ENCODE results near the gene KRT4. TPM values are rescaled to one million over a fixed set of nuclear protein-coding genes. Genes with fewer than 3 reads are reported as not detected.
A peak's percentile ranks its signal among the peaks of the same experiment; 100 is the strongest.

KRT4 gene
- total RNA-seq, 4 donors from 2014 or later: 0.29 TPM; not detected in 3

- Histone ChIP-seq H3K9me3 (no peaks in the 10 kb centered on the region), H3K27me3 (no peaks in the 10 kb centered on the region), H3K4me1 (peaks cover 6 to 9% of the 10 kb centered on the region in 2 donors), H3K4me3 (replicated peaks in 1 of 3) (no peak overlapping the region), H3K36me3 (no peaks in the 10 kb centered on the region), H3K27ac (no peak overlapping the region)
- WGBS, 2 donors: 92 to 100% methylated on average over 1 to 2 of the region's 2 CpGs
- TF ChIP-seq CTCF (IDR thresholded peaks at IDR 0.05) (no peak), POLR2A (IDR thresholded peaks at IDR 0.05) (no peak)
- intact Hi-C loops (cut with DNase I): loop anchor here (10.0 kb wide), 1 partner anchor 66 kb away; the partner anchor contains the start of gene KRT78
- DNase-seq: no peak
Observed at GRCh38 chr12:52778833-52779232, 35.1 kb downstream of the KRT4 start.

- Histone ChIP-seq H3K27me3 (no peaks in the 10 kb centered on the region), H3K4me3 (replicated peaks in 1 of 3) (no peak overlapping the region), H3K27ac (no peak overlapping the region), H3K9me3 (no peaks in the 10 kb centered on the region), H3K36me3 (no peaks in the 10 kb centered on the region), H3K4me1 (peaks cover 6 to 9% of the 10 kb centered on the region in 2 donors)
- WGBS, 2 donors: 78 to 92% methylated on average over 4 of the region's 4 CpGs
- DNase-seq: no peak
- TF ChIP-seq CTCF (IDR thresholded peaks at IDR 0.05) (no peak), POLR2A (IDR thresholded peaks at IDR 0.05) (no peak)
- intact Hi-C loops (cut with DNase I): loop anchor here (10.0 kb wide), 1 partner anchor 67 kb away; the partner anchor contains the start of gene KRT78
Observed at GRCh38 chr12:52777566-52777965, 36.4 kb downstream of the KRT4 start.

GRCh38 chr12:52776913-52777395, 37.0 kb downstream of the KRT4 start, which contains the start of gene KRT76:
Gene KRT76, minus strand, starts transcription at chr12:52777345. Its CDS starts 54 bp downstream, at chr12:52777291.
- Histone ChIP-seq H3K27ac (no peak within 1 kb of the TSS), H3K27me3 (no peaks in the 10 kb centered on the region), H3K4me1 (peaks cover 6 to 9% of the 10 kb centered on the region in 2 donors), H3K4me3 (replicated peaks in 1 of 3) (no peak within 1 kb of the TSS), H3K9me3 (no peaks in the 10 kb centered on the region), H3K36me3 (no peaks in the 10 kb centered on the region)
- intact Hi-C loops (cut with DNase I): loop anchor here (10.0 kb wide), 1 partner anchor 68 kb away; the partner anchor contains the start of gene KRT78
- no peak for TF ChIP-seq POLR2A (IDR thresholded peaks at IDR 0.05)
- TF ChIP-seq CTCF (IDR thresholded peaks at IDR 0.05): no peak
- DNase-seq: no peak
- 83 to 97% methylated on average over 8 of the region's 8 CpGs for WGBS, 2 donors

- TF ChIP-seq POLR2A (IDR thresholded peaks at IDR 0.05) (no peak), CTCF (IDR thresholded peaks at IDR 0.05) (no peak)
- intact Hi-C loops (cut with DNase I): loop anchor here (10.0 kb wide), 1 partner anchor 68 kb away; the partner anchor contains the start of gene KRT78
- Histone ChIP-seq H3K27me3 (no peaks in the 10 kb centered on the region), H3K36me3 (no peaks in the 10 kb centered on the region), H3K9me3 (no peaks in the 10 kb centered on the region), H3K27ac (no peak overlapping the region), H3K4me3 (replicated peaks in 1 of 3) (no peak overlapping the region), H3K4me1 (peaks cover 6 to 9% of the 10 kb centered on the region in 2 donors)
- WGBS, 2 donors: 83 to 90% methylated on average over 5 of the region's 5 CpGs
- no peak for DNase-seq
Observed at GRCh38 chr12:52776435-52776834, 37.5 kb downstream of the KRT4 start.

- intact Hi-C loops (cut with DNase I): loop anchor here (10.0 kb wide), 1 partner anchor 70 kb away; the partner anchor contains the start of gene KRT78
- H3K4me1 ChIP-seq: peaks cover 6 to 9% of the 10 kb centered on the region in 2 donors
- no peaks in the 10 kb centered on the region for H3K27me3 ChIP-seq
- no peak overlapping the region for H3K4me3 ChIP-seq (replicated peaks in 1 of 3)
- H3K9me3 ChIP-seq: no peaks in the 10 kb centered on the region
- no peaks in the 10 kb centered on the region for H3K36me3 ChIP-seq
- DNase-seq: peak; percentile 61 to 73
- no peak overlapping the region for H3K27ac ChIP-seq
- TF ChIP-seq CTCF (IDR thresholded peaks at IDR 0.05): no peak
- TF ChIP-seq POLR2A (IDR thresholded peaks at IDR 0.05): no peak
- 47 to 56% methylated on average over 8 of the region's 8 CpGs for WGBS, 2 donors
Observed at GRCh38 chr12:52774629-52775250, 39.2 kb downstream of the KRT4 start.
